Urinary bladder (tissue), 2 donors: ENCODE data around the gene DMRTB1. TPM values are rescaled to one million over a fixed set of nuclear protein-coding genes. Genes with fewer than 3 reads are reported as not detected.

Experiments
- polyA plus RNA-seq: library from polyadenylated mRNA; stranded (reverse); fragments of 200-250 nt; gene quantifications from one replicate; pipeline ENCODE4 v1.2.3, GENCODE V29; 2013
- total RNA-seq: library from RNA; depleted of rRNA; stranded (reverse); fragments of >200 nt; gene quantifications from one replicate; pipeline ENCODE4 v1.2.3, GENCODE V29; 2014
- donor health status: healthy.

DMRTB1 gene
- total and polyA plus RNA-seq, 2 donors: not detected

Other genes with a start within 250 kb of the DMRTB1 start
- 66.0 TPM for gene CZIB, start 238.8 kb upstream of the DMRTB1 start, total RNA-seq
- gene CZIB, start 238.8 kb upstream of the DMRTB1 start, polyA plus RNA-seq: 115 TPM
- gene MAGOH, start 220.9 kb upstream of the DMRTB1 start, total RNA-seq: 39.3 TPM
- gene MAGOH, start 220.9 kb upstream of the DMRTB1 start, polyA plus RNA-seq: 73.2 TPM
- gene LRP8, start 131.3 kb upstream of the DMRTB1 start, total RNA-seq: 3.8 TPM
- 2.3 TPM for gene LRP8, start 131.3 kb upstream of the DMRTB1 start, polyA plus RNA-seq